ENCODE results near the gene RPL32. TPM values are rescaled to one million over a fixed set of nuclear protein-coding genes. Genes with fewer than 3 reads are reported as not detected.
"Not testable (repeated sequence)": the region's sequence is repeated elsewhere in the genome, so short reads cannot be mapped to it uniquely, and the experiment has no call there.

Gene RPL32
- 2,466 TPM for total RNA-seq (ENCODE audit: insufficient read depth, low replicate concordance)

- peak; percentile 97 for DNase-seq (ENCODE audit: low spot score)
Measured at GRCh38 chr3:12841149-12841969, at the start of gene RPL32. Gene RPL32 (minus strand): TSS chr3:12841565. CDS start chr3:12840237, 1,328 bp downstream.

GRCh38 chr3:12890610-12891390 is 49.4 kb upstream of the RPL32 start:
- no peak for DNase-seq (ENCODE audit: low spot score)

GRCh38 chr3:12886736-12887135 is 45.4 kb upstream of the RPL32 start:
- no peak for DNase-seq (ENCODE audit: low spot score)

- no peak for DNase-seq (ENCODE audit: low spot score)
Measured at GRCh38 chr3:12886106-12886679, 44.8 kb upstream of the RPL32 start.

GRCh38 chr3:12885583-12885930 is 44.2 kb upstream of the RPL32 start:
- no peak for DNase-seq (ENCODE audit: low spot score)

- no peak for DNase-seq (ENCODE audit: low spot score)
Measured at GRCh38 chr3:12884790-12885582, 43.6 kb upstream of the RPL32 start.

- peak; percentile 75 for DNase-seq (ENCODE audit: low spot score)
Measured at GRCh38 chr3:12884186-12884680, 42.9 kb upstream of the RPL32 start.

GRCh38 chr3:12882336-12883310 is 41.3 kb upstream of the RPL32 start:
- no peak for DNase-seq (ENCODE audit: low spot score)

- DNase-seq (ENCODE audit: low spot score) = not testable (repeated sequence)
Measured at GRCh38 chr3:12881858-12882257, 40.5 kb upstream of the RPL32 start.

- DNase-seq (ENCODE audit: low spot score) = no peak
Measured at GRCh38 chr3:12879191-12879815, 37.9 kb upstream of the RPL32 start.

GRCh38 chr3:12878758-12879157 is 37.4 kb upstream of the RPL32 start:
- DNase-seq (ENCODE audit: low spot score) = not testable (repeated sequence)

GRCh38 chr3:12878141-12878574 is 36.8 kb upstream of the RPL32 start:
- DNase-seq (ENCODE audit: low spot score) = no peak

GRCh38 chr3:12877040-12877439 is 35.7 kb upstream of the RPL32 start:
- no peak for DNase-seq (ENCODE audit: low spot score)

GRCh38 chr3:12875857-12876836 is 34.8 kb upstream of the RPL32 start:
- peak; percentile 49 for DNase-seq (ENCODE audit: low spot score)

- DNase-seq (ENCODE audit: low spot score) = no peak
Measured at GRCh38 chr3:12871404-12871983, 30.1 kb upstream of the RPL32 start.

GRCh38 chr3:12870942-12871341 is 29.6 kb upstream of the RPL32 start:
- DNase-seq (ENCODE audit: low spot score) = no peak

- DNase-seq (ENCODE audit: low spot score) = no peak
Measured at GRCh38 chr3:12869035-12869621, 27.8 kb upstream of the RPL32 start.

All from umbilical cord (tissue), 2 donors.